HG03565 (cell line): Measurements from ENCODE around the gene ERC2.

ENCODE experiments used
- ATAC-seq: cut with Tn5 transposase; IDR thresholded peaks from one replicate; pipeline ENCODE4 v1.9.1; 2021; ENCODE audit warnings: mild to moderate bottlenecking, moderate library complexity; ENCODE audit not compliant: unreplicated experiment

Gene ERC2

GRCh38 chr3:55471084-55471483 lies 997.2 kb downstream of the ERC2 start:
- ATAC-seq: no peak

GRCh38 chr3:55469957-55470526 lies 998.2 kb downstream of the ERC2 start:
- no peak for ATAC-seq

GRCh38 chr3:55468251-55468650 lies 1000.0 kb downstream of the ERC2 start:
- ATAC-seq: no peak

- ATAC-seq: no peak
These were observed 1001.2 kb downstream of the ERC2 start for GRCh38 chr3:55467099-55467498.

GRCh38 chr3:55466526-55466925 lies 1001.7 kb downstream of the ERC2 start:
- ATAC-seq: no peak

GRCh38 chr3:55461896-55462295 lies 1006.4 kb downstream of the ERC2 start:
- no peak for ATAC-seq

GRCh38 chr3:55459838-55460237 lies 1008.4 kb downstream of the ERC2 start:
- no peak for ATAC-seq
